HK-2 (cell line): Measurements from ENCODE around the gene RPL15.
"Not testable (repeated sequence)": the region's sequence is repeated elsewhere in the genome, so short reads cannot be mapped to it uniquely, and the experiment has no call there.

Experiments used
- DNase-seq: peaks from one replicate; pipeline ENCODE4 v3.0.0-alpha.2; 2018; ENCODE audit not compliant: unreplicated experiment

RPL15 gene

DNA sequence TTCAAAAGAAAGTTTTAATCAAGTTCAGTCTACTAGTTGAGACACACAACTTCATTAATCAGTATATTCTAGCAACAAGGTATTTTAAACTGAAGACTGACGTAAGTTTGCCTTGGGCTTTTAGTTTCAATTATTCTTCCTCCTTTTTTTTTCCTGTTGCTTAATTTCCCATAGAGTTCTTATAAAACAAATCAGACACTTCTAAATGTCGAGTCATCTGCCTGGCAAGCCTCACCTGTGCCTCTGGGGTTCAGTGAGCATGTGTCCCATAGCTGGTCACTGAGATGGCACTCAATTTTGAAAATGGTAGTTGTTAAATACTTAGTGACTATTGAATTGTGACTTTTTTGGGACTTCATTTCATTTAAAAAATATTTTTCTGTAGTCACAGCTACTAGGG is 27.5 kb upstream of the RPL15 start:
- DNase-seq, result no peak

GRCh38 chr3:23889950-23890349 is 27.0 kb upstream of the RPL15 start:
- DNase-seq, result no peak

DNA sequence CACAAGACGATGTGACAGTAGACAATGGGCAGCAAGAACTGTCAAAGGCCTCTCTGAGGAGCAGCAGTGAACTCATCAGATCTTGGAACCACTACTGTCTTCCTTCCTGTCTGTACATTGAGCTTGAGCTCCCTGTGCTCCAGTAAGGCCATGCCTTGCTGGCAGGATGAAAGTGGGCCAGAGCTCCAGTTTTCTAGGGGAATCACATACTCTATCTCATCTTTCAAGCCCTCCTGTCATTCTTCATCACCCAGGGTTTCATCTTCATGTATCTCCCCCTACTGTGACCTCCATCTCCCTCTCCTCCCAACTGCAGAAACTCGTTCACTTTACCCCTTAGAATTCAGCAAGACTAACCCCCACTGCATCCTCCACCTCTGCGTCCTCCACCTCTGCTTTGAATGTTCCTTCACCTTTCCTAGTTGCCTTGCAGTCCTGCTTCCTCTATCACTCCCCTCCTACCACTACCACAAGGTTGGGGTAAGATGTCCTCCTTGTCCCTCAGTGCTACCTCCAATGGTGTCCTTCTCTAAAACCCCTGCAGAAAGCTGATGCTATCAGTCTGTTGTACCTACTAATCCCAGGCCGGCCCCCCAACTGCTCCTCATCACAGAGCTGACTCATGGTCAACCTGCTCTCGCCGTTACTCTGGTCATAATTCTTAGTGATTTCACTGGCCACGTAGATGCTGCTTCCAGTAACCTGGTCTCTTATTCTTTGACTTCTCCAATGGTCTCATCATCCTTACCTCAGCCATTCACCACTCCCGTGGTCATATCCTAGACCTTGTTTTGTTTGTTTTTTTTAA is 22.5 kb upstream of the RPL15 start:
- DNase-seq, result no peak

DNA sequence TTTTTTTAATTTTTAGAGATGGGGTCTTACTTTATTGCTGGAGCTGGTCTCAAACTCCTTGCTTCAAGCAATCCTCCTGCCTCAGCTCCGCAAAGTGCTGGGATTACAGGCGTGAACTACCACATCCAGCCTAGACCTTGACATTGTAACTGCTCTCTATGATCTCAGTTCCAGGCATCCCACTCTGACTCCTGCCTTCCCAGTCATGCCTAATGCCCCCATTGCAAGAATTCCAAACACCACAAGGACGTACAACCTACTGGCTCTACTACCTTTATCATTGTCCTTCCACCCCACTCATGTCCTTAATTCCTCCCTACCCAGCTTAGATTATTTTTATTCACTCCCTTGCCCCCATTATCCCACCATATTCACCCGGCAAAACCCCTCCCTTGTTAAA is 21.8 kb upstream of the RPL15 start:
- DNase-seq, result no peak

GRCh38 chr3:23900744-23901143 is 16.2 kb upstream of the RPL15 start:
- no peak for DNase-seq

DNA sequence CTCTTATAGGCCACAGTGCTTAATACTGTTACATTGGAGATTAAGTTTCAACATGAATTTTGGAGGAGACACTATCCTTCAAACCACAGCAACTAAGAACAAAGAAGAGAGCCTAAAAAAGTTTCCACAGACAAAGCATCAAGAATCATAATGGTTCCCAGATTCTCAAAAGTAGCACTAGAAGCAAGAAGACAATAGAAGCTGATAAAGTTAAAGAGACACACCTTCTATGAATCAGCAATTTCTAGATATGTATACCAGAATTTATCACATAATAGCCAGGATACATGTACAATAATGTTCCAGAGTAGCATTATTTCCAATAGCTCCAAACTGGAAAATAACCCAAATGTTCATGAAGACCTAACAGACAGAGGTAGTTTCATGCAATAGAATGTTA is 12.4 kb upstream of the RPL15 start:
- DNase-seq, result no peak

GRCh38 chr3:23909341-23909740 is 7.6 kb upstream of the RPL15 start:
- no peak for DNase-seq

- DNase-seq, result no peak
Observed at GRCh38 chr3:23911397-23911796, 5.5 kb upstream of the RPL15 start.

- not testable (repeated sequence) for DNase-seq
Observed at GRCh38 chr3:23912335-23912734, 4.6 kb upstream of the RPL15 start.

DNA sequence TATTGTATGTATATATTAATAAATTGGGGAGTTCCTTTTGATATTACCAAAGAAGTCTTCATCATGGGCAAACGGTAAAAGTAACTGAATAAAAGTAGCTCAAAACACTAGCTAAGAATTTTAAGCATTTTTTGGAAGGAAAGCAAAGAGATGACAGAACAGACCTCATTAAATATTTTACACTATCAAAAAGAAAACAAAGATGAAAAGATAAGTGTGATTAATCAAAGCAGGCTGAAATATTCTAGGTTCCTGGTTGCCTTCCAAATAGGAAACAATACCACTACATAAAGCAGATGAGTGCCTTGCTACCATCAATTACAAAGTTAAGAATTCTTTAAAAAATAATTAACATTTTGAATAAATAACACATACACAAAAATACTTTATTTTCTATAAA is 3.8 kb upstream of the RPL15 start:
- DNase-seq, result no peak

DNA sequence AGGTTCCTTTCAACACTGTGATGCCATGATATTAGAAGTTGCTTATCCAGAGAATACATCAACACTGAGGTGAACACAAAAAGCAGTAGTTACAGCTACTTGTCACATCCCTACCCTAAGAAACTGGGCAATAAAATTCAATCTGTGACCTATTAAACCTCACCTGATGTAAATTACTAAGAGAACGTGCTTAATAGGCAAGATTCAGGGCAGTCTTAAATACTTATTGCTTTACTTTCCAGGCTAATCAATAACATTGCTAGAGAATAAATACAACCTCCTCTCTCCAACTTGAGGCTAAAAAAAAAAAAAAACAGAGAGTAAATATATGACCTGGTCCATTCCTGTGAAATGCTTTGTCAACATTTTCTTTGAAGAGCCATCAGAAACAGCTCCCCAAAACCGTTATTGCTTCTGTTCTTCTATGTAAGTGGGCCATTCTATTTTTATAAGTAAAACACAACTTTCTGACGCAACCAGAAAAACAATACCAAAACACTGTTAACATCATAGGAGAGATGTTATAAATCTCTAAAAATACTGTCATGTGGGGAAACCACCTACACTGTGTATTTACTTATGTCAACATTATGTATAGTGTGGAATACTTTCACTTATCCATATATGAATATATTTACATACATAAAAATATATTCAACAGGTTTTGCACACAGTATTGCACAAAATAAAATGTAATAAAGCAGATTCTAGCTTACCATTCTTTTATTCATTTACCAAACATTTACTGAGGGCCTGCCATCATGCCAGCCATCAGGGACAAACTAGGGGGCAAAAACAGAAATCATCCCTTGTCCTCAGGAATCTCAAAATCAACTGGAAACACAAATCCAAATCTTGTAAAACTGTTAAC is 2.8 kb upstream of the RPL15 start:
- no peak for DNase-seq

DNA sequence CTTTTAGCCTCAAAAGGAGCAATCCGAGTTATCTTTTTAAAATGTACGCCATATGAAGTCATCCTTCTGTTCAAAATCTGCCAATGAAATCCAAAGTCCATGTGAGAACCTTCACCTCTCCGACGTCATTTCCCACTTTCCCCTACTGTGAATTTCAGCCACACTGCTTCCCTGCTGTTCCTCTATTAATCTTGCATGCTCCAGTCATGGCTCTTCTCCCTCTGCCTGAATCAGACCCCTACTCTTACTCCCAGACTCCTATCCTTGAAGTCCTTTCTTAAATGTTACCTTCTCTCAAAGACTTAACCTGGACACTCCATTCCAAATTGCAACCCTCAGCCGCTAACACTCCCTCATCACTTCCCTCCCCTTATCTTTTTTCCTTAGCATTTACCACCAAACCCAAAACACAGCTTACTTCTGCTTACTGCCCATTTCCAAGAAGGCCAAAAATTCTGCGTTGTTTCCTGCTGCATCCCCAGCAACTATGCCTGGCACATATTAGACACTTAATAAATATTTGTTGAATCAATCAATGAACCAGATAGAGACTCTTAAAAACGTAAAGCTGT is 1.3 kb upstream of the RPL15 start:
- DNase-seq, result no peak

DNA sequence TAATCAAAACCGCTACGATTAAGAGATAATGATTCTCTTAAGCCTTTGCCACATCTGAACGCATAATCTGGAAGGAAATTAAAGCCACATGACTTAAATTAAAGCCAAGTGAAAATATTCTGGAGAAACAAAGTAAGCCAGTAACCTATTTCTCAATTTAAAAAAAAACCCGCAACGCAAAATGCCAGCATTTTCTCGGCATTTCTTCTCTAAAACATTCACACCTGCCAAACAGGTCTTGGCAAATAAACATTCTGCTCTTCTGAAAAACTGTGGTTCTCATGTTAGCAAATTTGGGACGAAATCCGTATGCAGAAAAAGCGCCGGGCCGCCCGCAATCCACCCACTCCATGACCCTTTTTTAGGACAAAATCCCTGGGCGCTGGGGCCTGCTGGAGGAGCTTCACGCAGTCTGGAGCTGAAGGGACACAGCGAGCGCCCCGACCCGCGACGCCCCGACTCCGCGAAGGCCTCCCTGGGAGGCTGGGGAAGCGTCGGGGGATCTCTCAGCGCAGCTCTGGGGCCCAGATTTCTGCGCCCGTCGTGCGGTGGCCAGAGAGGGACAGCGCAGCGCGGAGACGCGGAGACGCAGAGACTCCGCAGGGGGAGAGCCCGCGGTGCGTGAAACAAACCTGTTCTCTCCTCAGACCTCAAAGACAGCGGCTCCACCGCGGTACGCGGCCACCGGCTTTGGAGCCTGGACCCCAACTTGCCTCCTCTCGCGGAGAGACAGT is 613 bp upstream of the RPL15 start:
- DNase-seq, result no peak

- DNase-seq, result not testable (repeated sequence)
Observed at GRCh38 chr3:23917679-23918303, 859 bp downstream of the RPL15 start.

GRCh38 chr3:23918331-23918730 is 1.4 kb downstream of the RPL15 start:
- DNase-seq, result not testable (repeated sequence)

GRCh38 chr3:23919628-23920027 is 2.7 kb downstream of the RPL15 start:
- no peak for DNase-seq

DNA sequence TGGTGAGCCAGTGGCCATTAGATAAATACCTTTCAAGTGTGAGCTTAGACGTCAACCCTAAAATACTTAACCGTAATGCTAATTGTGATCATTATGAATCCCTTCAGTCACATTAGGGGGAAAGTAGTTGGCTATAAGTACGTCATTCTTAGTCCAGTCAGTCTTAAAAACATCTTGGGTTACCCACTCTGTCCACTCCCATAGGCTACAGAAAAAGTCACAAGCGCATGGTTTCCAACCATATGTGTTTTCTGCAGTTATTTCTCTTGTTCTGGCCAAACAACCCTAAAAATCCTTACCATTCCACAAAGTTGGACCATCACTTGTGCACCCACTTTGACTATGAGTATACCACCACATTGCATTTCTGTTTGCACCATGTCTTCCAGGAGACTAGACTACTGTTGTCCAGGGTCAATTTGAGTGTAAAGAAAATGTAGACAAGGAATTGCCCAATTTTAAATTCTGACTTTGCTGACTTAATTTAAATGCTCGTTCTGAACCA is 3.3 kb downstream of the RPL15 start:
- DNase-seq, result no peak

DNA sequence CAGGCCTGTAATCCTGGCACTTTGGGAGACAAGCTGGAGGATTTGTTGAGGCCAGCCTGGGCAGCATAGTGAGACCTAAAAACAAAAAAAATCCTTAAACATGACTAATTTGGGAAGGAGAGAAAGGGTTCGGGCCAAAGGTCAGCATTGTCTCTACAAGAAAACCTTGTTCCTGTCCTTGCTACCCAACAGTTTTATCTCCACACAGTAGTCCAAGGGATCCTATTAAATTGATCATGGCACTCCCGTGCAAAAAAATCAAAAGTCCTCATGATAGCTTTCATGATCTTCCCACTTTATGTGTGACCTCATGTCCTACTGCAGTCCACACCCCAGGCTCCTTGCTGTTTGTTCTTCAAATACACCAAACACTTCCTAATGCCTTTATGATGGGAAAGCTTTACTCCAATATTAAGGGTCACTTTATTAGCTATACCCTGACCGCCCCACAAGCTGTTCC is 4.2 kb downstream of the RPL15 start:
- no peak for DNase-seq

- DNase-seq, result no peak
Observed at GRCh38 chr3:23923786-23924185, 6.9 kb downstream of the RPL15 start.

GRCh38 chr3:23926246-23926645 is 9.3 kb downstream of the RPL15 start:
- DNase-seq, result no peak

GRCh38 chr3:23926736-23927135 is 9.8 kb downstream of the RPL15 start:
- DNase-seq, result no peak
